Heart left ventricle (tissue), 16 donors: ENCODE data around the gene SLC39A13. TPM values are rescaled to one million over a fixed set of nuclear protein-coding genes. Genes with fewer than 3 reads are reported as not detected.
A peak's percentile ranks its signal among the peaks of the same experiment; 100 is the strongest.

Source experiments
- ATAC-seq, 4 donors: fragments of 200-7000 bp; cut with Tn5 transposase; one replicate each; pipeline ENCODE4 v1.9.1; 2020 to 2022; ENCODE audit warnings: moderate library complexity in 4 of 4, mild to moderate bottlenecking in 3 of 4, moderate number of reproducible peaks in 1 of 4
- DNase-seq, 5 donors: peaks; one replicate each; pipeline ENCODE4 v3.0.0-alpha.2; 2020
- H3K27ac ChIP-seq, 12 donors: fragments of 200-600 bp; sonication (generic) in 4 of 12; one replicate each; pipeline versions ENCODE4 v1.5.0 to v1.8.0; 2016 to 2022; ENCODE audit warnings: mild to moderate bottlenecking in 2 of 12
- H3K27me3 ChIP-seq, 9 donors: fragments of 200-600 bp; sonication (generic) in 2 of 9; one replicate each; pipeline versions ENCODE4 v1.5.1 to v1.8.0; 2016 to 2022; ENCODE audit warnings: mild to moderate bottlenecking in 3 of 9
- H3K36me3 ChIP-seq, 9 donors: fragments of 200-600 bp; sonication (generic) in 2 of 9; one replicate each; pipeline versions ENCODE4 v1.5.0 to v1.8.0; 2018 to 2022; ENCODE audit warnings: mild to moderate bottlenecking in 2 of 9
- H3K4me1 ChIP-seq, 12 donors: fragments of 200-600 bp; sonication (generic) in 4 of 12; one replicate each; pipeline versions ENCODE4 v1.5.0 to v1.8.0; 2016 to 2022; ENCODE audit warnings: mild to moderate bottlenecking in 3 of 12
- H3K4me3 ChIP-seq, 12 donors: fragments of 200-600 bp; sonication (generic) in 4 of 12; one replicate each; pipeline versions ENCODE4 v1.5.0 to v1.8.0; 2017 to 2022; ENCODE audit warnings: mild to moderate bottlenecking in 9 of 12, moderate library complexity in 4 of 12
- H3K9me3 ChIP-seq, 12 donors: fragments of 200-600 bp; sonication (generic) in 4 of 12; one replicate each; pipeline versions ENCODE4 v1.5.0 to v1.8.0; 2016 to 2022; ENCODE audit warnings: mild to moderate bottlenecking in 1 of 12
- CTCF ChIP-seq, 12 donors: fragments of 200-600 bp; sonication (generic) in 4 of 12; IDR thresholded peaks; one replicate each; pipeline versions ENCODE4 v1.5.0 to v1.8.0; 2018 to 2022; ENCODE audit warnings: antibody characterized with exemption in 12 of 12, mild to moderate bottlenecking in 5 of 12
- POLR2A ChIP-seq, 2 donors: fragments of 450-650 bp; IDR thresholded peaks; one replicate each; pipeline ENCODE4 v1.6.1; 2017; ENCODE audit warnings: antibody characterized with exemption in 2 of 2, mild to moderate bottlenecking in 2 of 2, moderate library complexity in 2 of 2
- WGBS, 4 donors: extraction: QIAGEN DNeasy Blood & Tissue Kit in 2 of 4; methylation state at CpG; one replicate each; pipeline versions ENCODE4 v1.1.5 to v1.1.7; 2013 to 2018; 5-methylcytosine and 5-hydroxymethylcytosine counted together
- intact Hi-C, 10 donors: fragments of 100-400 bp; cut with DNase I; formaldehyde crosslinking; loops; one replicate each; pipeline versions ENCODE4 v1.11.1 to v1.14.2; 2022
- polyA plus RNA-seq, 2 donors: library from polyadenylated mRNA; stranded (reverse); fragments of 200-250 nt; gene quantifications; one replicate each; pipeline ENCODE4 v1.2.3, GENCODE V29; 2013
- total RNA-seq, 9 donors: library from RNA; depleted of rRNA in 2 of 9; stranded (reverse); fragments of >200 nt in 2 of 9; fragmentation: NEBNext Ultra II Directional in 3 of 9; extraction: Animal tissue kit (Norgen Biotek cat#: 25700) in 3 of 9; gene quantifications; one replicate each; pipeline versions ENCODE4 v1.1.0 to v1.2.4, GENCODE V29; 2016 to 2023
- donor health status: ischemic (EF 13 %, LVEDD 7.1; RV severe dilation, severe dysfunction).
- donor health status: healthy with polysubstance abuse.
- donor health status: DM: no; HTN: yes; CAD: no.
- donor health status: DM: no; HTN: no; CAD: no.
- donor health status: ischemic (EF 25% LVEDD 6.9; RV normal size, moderate dysfunction).
- donor health status: ischemic (EF 25% LVEDD 5.7; RV mildly dilated, moderate dysfunction).
- donor health status: healthy.
- donor health status: DM: yes; HTN: yes; CAD: no.
- donor health status: ischemic (EF 35%, LVEDD 5.7; RV mildly dilated, moderate dysfunction).
- donor health status: nonischemic (EF 11% LVEDD 7.7; RV severe dilation, severe dysfunction).
- donor health status: DM: yes; HTN: yes; CAD: no.
- donor health status: PGD.
- donor health status: ischemic (EF 29% LVEDD 5.4; RV normal size, mild dysfunction).
- donor health status: nonischemic (EF 23%, LVEDD 6.1; RV moderate dilation, normal function).

The SLC39A13 gene
- total and polyA plus RNA-seq, 11 donors: 33.5 to 97.3 (median 48.1) TPM

GRCh38 chr11:47378836-47379170 is 29.6 kb upstream of the SLC39A13 start:
- no peak for TF ChIP-seq POLR2A (IDR thresholded peaks at IDR 0.05)
- TF ChIP-seq CTCF (IDR thresholded peaks at IDR 0.05): no peak
- Histone ChIP-seq H3K36me3 (peaks cover 0 to 7% (median 0%) of the 10 kb centered on the region in 9 donors), H3K27ac (peak overlapping the region in 6 of 12 donors; percentile 24 to 96 (median 67)), H3K4me3 (peak overlapping the region in 2 of 12 donors; percentile 50 to 70), H3K9me3 (no peaks in the 10 kb centered on the region), H3K27me3 (no peaks in the 10 kb centered on the region), H3K4me1 (peaks cover 0 to 32% (median 0%) of the 10 kb centered on the region in 12 donors)
- no peak for DNase-seq
- no peak for ATAC-seq
- intact Hi-C loops: loop anchor here in 6 of 10 donors (5.0 to 10.0 kb wide), 4 partner anchors 73 to 476 kb away; no protein-coding TSS in a partner anchor

- intact Hi-C loops: loop anchor here in 6 of 10 donors (5.0 to 10.0 kb wide), 4 partner anchors 73 to 475 kb away; no protein-coding TSS in a partner anchor
- no peak for TF ChIP-seq CTCF (IDR thresholded peaks at IDR 0.05)
- no peak for TF ChIP-seq POLR2A (IDR thresholded peaks at IDR 0.05)
- H3K36me3 ChIP-seq: peaks cover 0 to 3% (median 0%) of the 10 kb centered on the region in 9 donors
Measured at GRCh38 chr11:47379317-47379716, 29.1 kb upstream of the SLC39A13 start.

GRCh38 chr11:47380078-47380477 is 28.3 kb upstream of the SLC39A13 start:
- whole genome bisulfite sequencing, 4 donors: 96 to 98% (median 96%) methylated on average over 2 of the region's 2 CpGs
- H3K27me3 ChIP-seq: no peaks in the 10 kb centered on the region

More at GRCh38 chr11:47379317-47379716, 29.1 kb upstream of the SLC39A13 start:
- ATAC-seq: no peak
- Histone ChIP-seq H3K27ac (peak overlapping the region in 1 of 12 donors; percentile 96), H3K9me3 (no peaks in the 10 kb centered on the region), H3K27me3 (no peaks in the 10 kb centered on the region), H3K4me1 (peaks cover 0 to 28% (median 0%) of the 10 kb centered on the region in 12 donors), H3K4me3 (no peak overlapping the region)
- DNase-seq: no peak
- 89 to 94% (median 90%) methylated on average over 2 of the region's 2 CpGs for WGBS, 4 donors

GRCh38 chr11:47383071-47383470 is 25.3 kb upstream of the SLC39A13 start:
- TF ChIP-seq CTCF (IDR thresholded peaks at IDR 0.05) (no peak), POLR2A (IDR thresholded peaks at IDR 0.05) (no peak)
- no peak overlapping the region for H3K4me3 ChIP-seq
- no peaks in the 10 kb centered on the region for H3K36me3 ChIP-seq
- peaks cover 0 to 32% (median 0%) of the 10 kb centered on the region in 12 donors for H3K4me1 ChIP-seq
- 56 to 69% (median 58%) methylated on average over 4 of the region's 4 CpGs for WGBS, 4 donors
- peak overlapping the region in 1 of 12 donors; percentile 76 for H3K27ac ChIP-seq
- no peaks in the 10 kb centered on the region for H3K27me3 ChIP-seq
- ATAC-seq (peak in 1 of 4 donors; percentile 29), DNase-seq (no peak)
- no peaks in the 10 kb centered on the region for H3K9me3 ChIP-seq
- intact Hi-C loops: no loop called here

More at GRCh38 chr11:47380078-47380477, 28.3 kb upstream of the SLC39A13 start:
- ATAC-seq: no peak
- Histone ChIP-seq H3K4me3 (no peak overlapping the region), H3K27ac (no peak overlapping the region), H3K9me3 (no peaks in the 10 kb centered on the region), H3K4me1 (peaks cover 0 to 24% (median 0%) of the 10 kb centered on the region in 12 donors), H3K36me3 (peaks cover 0 to 3% (median 0%) of the 10 kb centered on the region in 9 donors)
- intact Hi-C loops: no loop called here
- TF ChIP-seq POLR2A (IDR thresholded peaks at IDR 0.05) (no peak), CTCF (IDR thresholded peaks at IDR 0.05) (no peak)
- DNase-seq: no peak
